GM19455 (cell line): Measurements from ENCODE around the gene PDZD4.

Experiments
- ATAC-seq: cut with Tn5 transposase; IDR thresholded peaks from one replicate; pipeline ENCODE4 v1.9.1; 2021; ENCODE audit not compliant: unreplicated experiment

The PDZD4 gene

GRCh38 chrX:153829799-153830639 is at the start of gene PDZD4:
Gene PDZD4 (minus strand): TSS chrX:153830544. CDS start chrX:153830298, 246 bp downstream.
- no peak for ATAC-seq

- ATAC-seq: no peak
Observed at GRCh38 chrX:153879741-153880439, 49.5 kb upstream of the PDZD4 start.

- no peak for ATAC-seq
Observed at GRCh38 chrX:153878969-153879653, 48.8 kb upstream of the PDZD4 start.

GRCh38 chrX:153878345-153878744 is 48.0 kb upstream of the PDZD4 start:
- no peak for ATAC-seq

- no peak for ATAC-seq
Observed at GRCh38 chrX:153877571-153878261, 47.4 kb upstream of the PDZD4 start.

- ATAC-seq: no peak
Observed at GRCh38 chrX:153876112-153876491, 45.8 kb upstream of the PDZD4 start.

- ATAC-seq: no peak
Observed at GRCh38 chrX:153875391-153876111, 45.2 kb upstream of the PDZD4 start.

- ATAC-seq: no peak
Observed at GRCh38 chrX:153874366-153875125, 44.2 kb upstream of the PDZD4 start.

DNA sequence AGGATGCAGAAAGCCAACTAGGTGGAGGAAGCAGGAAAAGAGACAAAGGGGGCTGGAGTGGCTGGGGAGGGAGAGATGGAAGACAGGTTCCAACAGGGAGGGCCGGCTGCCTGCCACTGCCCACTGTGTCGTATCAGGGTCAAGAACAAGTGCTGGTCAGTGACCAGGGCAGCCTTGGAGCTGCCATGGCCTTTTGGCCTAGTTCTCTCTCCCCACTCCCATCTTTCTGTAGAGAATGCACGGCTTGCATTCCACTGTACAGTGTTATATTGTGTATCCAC is 43.7 kb upstream of the PDZD4 start:
- ATAC-seq: no peak

DNA sequence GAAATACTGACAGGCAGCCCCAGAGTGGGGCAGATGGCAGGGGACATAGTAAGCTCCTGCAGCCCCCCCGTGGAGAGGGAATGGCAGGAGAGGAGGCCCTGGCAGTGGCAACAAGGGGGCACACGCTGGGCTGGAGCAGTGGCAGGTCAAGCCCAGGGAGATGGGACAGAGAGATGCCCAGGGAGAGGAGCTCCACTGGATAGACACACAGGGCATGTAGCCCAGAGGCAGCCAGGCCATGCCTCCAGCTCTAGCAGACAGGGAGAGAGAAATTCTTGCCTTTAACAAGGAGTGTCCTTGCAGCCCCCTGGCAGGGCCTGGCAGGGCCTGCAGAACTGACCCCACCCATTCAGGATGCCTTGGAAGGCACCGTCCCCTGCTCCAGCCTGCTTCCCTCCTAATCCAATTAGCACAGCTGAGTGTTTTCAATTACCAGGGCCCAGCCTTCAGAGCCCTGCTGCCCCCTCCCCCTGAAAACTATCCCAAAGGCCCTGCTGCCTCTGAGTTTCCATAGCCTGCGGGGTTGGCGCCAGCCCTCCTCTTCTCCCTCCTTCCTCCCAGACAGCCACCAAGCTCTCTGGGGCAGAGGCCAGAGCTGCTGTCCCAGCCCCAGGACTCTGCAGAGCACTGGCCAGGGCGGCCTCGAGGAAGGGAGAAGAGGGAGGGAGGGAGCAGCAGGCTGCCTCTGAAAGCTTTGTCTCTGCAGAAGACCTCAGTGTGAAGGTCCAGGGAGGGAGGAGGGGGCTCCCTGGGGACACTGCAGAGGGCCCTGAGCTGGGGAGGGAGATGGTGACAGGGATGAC is 43.1 kb upstream of the PDZD4 start:
- no peak for ATAC-seq

- ATAC-seq: no peak
Observed at GRCh38 chrX:153871946-153872878, 41.9 kb upstream of the PDZD4 start.

- no peak for ATAC-seq
Observed at GRCh38 chrX:153871451-153871850, 41.1 kb upstream of the PDZD4 start.

DNA sequence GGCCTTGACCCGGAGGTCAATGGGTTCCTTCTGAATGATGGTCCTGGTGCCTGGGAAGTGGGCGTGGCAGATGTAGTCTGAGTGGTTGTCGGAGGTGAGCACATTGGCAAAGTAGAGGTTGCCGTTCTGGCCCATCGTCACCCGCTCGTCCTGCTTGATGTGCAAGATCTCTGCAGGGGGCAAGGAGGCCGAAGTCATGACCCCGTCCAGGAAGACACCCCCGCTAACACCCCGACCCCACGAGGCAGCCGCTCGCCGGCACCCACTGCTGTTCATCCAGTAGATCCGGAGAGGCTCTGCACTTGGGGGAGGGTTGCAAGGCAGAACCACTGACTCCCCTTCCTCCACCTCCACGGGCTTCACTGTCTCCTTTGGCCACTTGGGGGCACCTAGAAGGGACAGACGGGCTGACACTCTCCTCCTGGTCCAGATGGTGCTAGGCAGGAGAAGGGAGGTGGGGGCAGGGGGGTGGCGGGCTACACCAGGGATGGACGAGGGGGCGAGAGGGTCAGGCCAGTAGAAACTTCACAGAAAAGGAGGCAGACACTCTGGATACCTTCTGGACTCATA is 40.5 kb upstream of the PDZD4 start:
- no peak for ATAC-seq

DNA sequence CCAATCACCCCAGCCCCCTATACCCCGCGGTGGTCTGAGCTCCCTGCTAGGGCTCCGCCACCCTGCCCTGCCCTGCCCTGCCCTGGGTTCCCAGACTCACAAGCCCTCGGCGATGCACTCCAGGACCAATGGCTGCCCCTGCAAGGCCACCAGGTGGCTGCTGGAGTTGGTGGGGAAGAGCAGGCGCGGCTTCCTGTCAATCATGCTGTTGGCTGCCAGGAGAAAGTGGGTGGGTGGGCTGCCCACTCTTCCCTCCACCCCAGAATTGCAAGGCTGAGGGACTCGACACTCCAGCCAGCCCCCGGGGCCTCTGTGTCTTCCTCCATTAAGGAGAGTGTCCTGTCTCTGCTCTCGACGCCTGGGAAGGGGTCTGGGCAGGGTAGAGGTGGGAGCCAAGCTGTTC is 39.9 kb upstream of the PDZD4 start:
- ATAC-seq: no peak

DNA sequence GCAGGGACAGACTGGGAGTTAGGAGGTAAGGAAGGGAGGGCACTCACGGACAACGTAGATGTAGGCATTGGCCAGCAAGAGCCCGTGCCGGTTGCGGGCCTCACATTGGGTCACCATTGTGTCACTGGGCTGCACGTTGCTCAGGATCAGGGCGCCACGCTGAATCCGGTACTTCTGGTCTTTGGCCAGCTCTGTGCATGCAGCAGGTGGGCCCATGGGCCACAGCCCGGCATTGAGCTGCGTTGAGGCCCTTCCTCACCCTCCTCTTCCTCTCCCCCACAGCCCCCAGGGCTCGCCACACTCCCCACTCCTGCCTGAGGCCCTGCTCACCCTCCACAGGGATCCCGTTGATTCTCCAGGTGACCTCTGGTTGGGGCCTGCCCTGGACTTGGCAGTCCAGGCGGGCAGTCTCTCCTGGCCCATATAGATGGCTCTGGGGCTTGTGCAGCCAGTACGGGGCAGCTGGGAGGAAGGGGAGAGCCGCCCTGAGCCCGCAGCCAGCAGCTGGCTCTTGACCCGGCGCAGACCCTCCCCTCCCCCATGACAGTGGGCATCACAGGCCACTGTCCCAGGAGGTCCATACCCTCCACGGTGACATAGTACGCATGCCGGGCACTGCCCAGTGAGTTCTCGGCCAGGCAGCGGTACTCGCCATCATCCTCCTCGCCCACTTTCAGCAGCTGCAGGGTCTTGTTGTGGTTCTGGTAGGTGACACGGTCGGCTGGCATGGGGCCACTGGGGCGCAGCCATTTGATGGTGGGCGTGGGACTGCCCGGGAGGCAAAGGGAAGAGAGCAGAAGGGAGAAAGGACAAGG is 39.3 kb upstream of the PDZD4 start:
- ATAC-seq: no peak

GRCh38 chrX:153868576-153869472 is 38.5 kb upstream of the PDZD4 start:
- ATAC-seq: no peak
